IPS-18c (cell line): Measurements from ENCODE around the gene ZNHIT3.
"Not testable (repeated sequence)": the region's sequence is repeated elsewhere in the genome, so short reads cannot be mapped to it uniquely, and the experiment has no call there.

ENCODE experiments used
- H3K4me3 ChIP-seq: 2 replicates; pipeline ENCODE4 v1.7.0; 2013; ENCODE audit warnings: low read depth, mild to moderate bottlenecking, low read length, moderate library complexity; ENCODE audit not compliant: insufficient read depth
- H3K9me3 ChIP-seq: one replicate; pipeline ENCODE4 v1.6.1; 2013; ENCODE audit warnings: mild to moderate bottlenecking, low read length, moderate library complexity; ENCODE audit not compliant: control insufficient read depth, insufficient read depth

Gene ZNHIT3

GRCh38 chr17:36475346-36475970 is 11.0 kb upstream of the ZNHIT3 start:
- Histone ChIP-seq H3K9me3 (peaks cover 3% of the 10 kb centered on the region), H3K4me3 (no peak overlapping the region)

- no peak overlapping the region for H3K4me3 ChIP-seq
- no peaks in the 10 kb centered on the region for H3K9me3 ChIP-seq
These were observed 4.7 kb upstream of the ZNHIT3 start for GRCh38 chr17:36481829-36482228.

- Histone ChIP-seq H3K9me3 (no peaks in the 10 kb centered on the region), H3K4me3 (0 out of 2 replicates have a peak overlapping the region, but pooled peaks have one; percentile 24)
These were observed 3.6 kb upstream of the ZNHIT3 start for GRCh38 chr17:36482611-36483504.

GRCh38 chr17:36484021-36484420 is 2.5 kb upstream of the ZNHIT3 start:
- H3K9me3 ChIP-seq: not testable (repeated sequence)

GRCh38 chr17:36485027-36485426 is 1.5 kb upstream of the ZNHIT3 start:
- Histone ChIP-seq H3K9me3 (no peaks in the 10 kb centered on the region), H3K4me3 (no peak overlapping the region)

More at GRCh38 chr17:36484021-36484420, 2.5 kb upstream of the ZNHIT3 start:
- H3K4me3 ChIP-seq: not testable (repeated sequence)

- H3K4me3 ChIP-seq: peak overlapping the region; percentile 94
- H3K9me3 ChIP-seq: no peaks in the 10 kb centered on the region
These were observed 677 bp upstream of the ZNHIT3 start for GRCh38 chr17:36485805-36486203.

- no peak overlapping the region for H3K4me3 ChIP-seq
- H3K9me3 ChIP-seq: no peaks in the 10 kb centered on the region
These were observed 7.5 kb downstream of the ZNHIT3 start for GRCh38 chr17:36493956-36494355.

- H3K4me3 ChIP-seq: no peak overlapping the region
- no peaks in the 10 kb centered on the region for H3K9me3 ChIP-seq
These were observed 8.2 kb downstream of the ZNHIT3 start for GRCh38 chr17:36494674-36495073.

GRCh38 chr17:36495076-36495578 is 8.6 kb downstream of the ZNHIT3 start:
- Histone ChIP-seq H3K9me3 (no peaks in the 10 kb centered on the region), H3K4me3 (no peak overlapping the region)

GRCh38 chr17:36496018-36496789 is 9.7 kb downstream of the ZNHIT3 start:
- peaks cover 2% of the 10 kb centered on the region for H3K9me3 ChIP-seq

GRCh38 chr17:36498155-36498554 is 11.7 kb downstream of the ZNHIT3 start:
- Histone ChIP-seq H3K9me3 (peaks cover 2% of the 10 kb centered on the region), H3K4me3 (no peak overlapping the region)

More at GRCh38 chr17:36496018-36496789, 9.7 kb downstream of the ZNHIT3 start:
- no peak overlapping the region for H3K4me3 ChIP-seq

GRCh38 chr17:36498560-36499300 is 12.2 kb downstream of the ZNHIT3 start:
- Histone ChIP-seq H3K9me3 (peaks cover 2% of the 10 kb centered on the region), H3K4me3 (no peak overlapping the region)

- Histone ChIP-seq H3K4me3 (no peak overlapping the region), H3K9me3 (peaks cover 2% of the 10 kb centered on the region)
These were observed 14.3 kb downstream of the ZNHIT3 start for GRCh38 chr17:36500745-36501225.

GRCh38 chr17:36501351-36501750 is 14.9 kb downstream of the ZNHIT3 start:
- Histone ChIP-seq H3K4me3 (no peak overlapping the region), H3K9me3 (peaks cover 2% of the 10 kb centered on the region)

- H3K9me3 ChIP-seq: peaks cover 2% of the 10 kb centered on the region
- no peak overlapping the region for H3K4me3 ChIP-seq
These were observed 15.5 kb downstream of the ZNHIT3 start for GRCh38 chr17:36501963-36502362.

GRCh38 chr17:36503456-36504155 is 17.1 kb downstream of the ZNHIT3 start:
- no peak overlapping the region for H3K4me3 ChIP-seq
- H3K9me3 ChIP-seq: peaks cover 2% of the 10 kb centered on the region
